Large intestine (tissue), 3 donors: ENCODE measurements around the gene TRAF4. TPM values are rescaled to one million over a fixed set of nuclear protein-coding genes. Genes with fewer than 3 reads are reported as not detected.

Experiments used
- DNase-seq, 2 donors: peaks; one replicate each; pipeline versions ENCODE4 v3.0.0 to v3.0.0-alpha.2; 2013
- H3K27ac ChIP-seq: one replicate; pipeline ENCODE4 v1.5.1; 2013; ENCODE audit warnings: low read length
- H3K27me3 ChIP-seq: 2 replicates; pipeline ENCODE4 v1.6.1; 2013; ENCODE audit warnings: low read length; ENCODE audit not compliant: control insufficient read depth, insufficient read depth
- H3K36me3 ChIP-seq: 2 replicates; pipeline ENCODE4 v1.6.1; 2013; ENCODE audit warnings: low read length; ENCODE audit not compliant: control insufficient read depth, insufficient read depth
- H3K4me1 ChIP-seq: one replicate; pipeline ENCODE4 v1.6.1; 2013; ENCODE audit warnings: low read length; ENCODE audit not compliant: control insufficient read depth, insufficient read depth
- H3K4me3 ChIP-seq: one replicate; pipeline ENCODE4 v1.5.1; 2013; ENCODE audit warnings: low read length
- H3K9me3 ChIP-seq: one replicate; pipeline ENCODE4 v1.6.1; 2013; ENCODE audit warnings: mild to moderate bottlenecking, low read depth, low read length, moderate library complexity; ENCODE audit not compliant: control insufficient read depth
- WGBS: methylation state at CpG from one replicate; pipeline ENCODE4 v1.1.5; 2013; ENCODE audit warnings: low lambda C conversion rate; ENCODE audit not compliant: insufficient coverage; 5-methylcytosine and 5-hydroxymethylcytosine counted together
- polyA plus RNA-seq: library from polyadenylated mRNA; unstranded; fragments of 120-200 nt; gene quantifications from one replicate; pipeline ENCODE4 v1.2.1, GENCODE V29; 2013

Gene TRAF4
- polyA plus RNA-seq, 1 donor: 91.8 TPM

- Histone ChIP-seq H3K9me3 (no peaks in the 10 kb centered on the region), H3K4me3 (no peak overlapping the region), H3K27ac (no peak overlapping the region), H3K4me1 (peaks cover 12% of the 10 kb centered on the region), H3K27me3 (no peaks in the 10 kb centered on the region), H3K36me3 (peaks cover 58% of the 10 kb centered on the region)
- DNase-seq: no peak
- 60% methylated on average over 1 of the region's 5 CpGs for WGBS
Observed at GRCh38 chr17:28705074-28705659, 38.6 kb upstream of the TRAF4 start.

DNA sequence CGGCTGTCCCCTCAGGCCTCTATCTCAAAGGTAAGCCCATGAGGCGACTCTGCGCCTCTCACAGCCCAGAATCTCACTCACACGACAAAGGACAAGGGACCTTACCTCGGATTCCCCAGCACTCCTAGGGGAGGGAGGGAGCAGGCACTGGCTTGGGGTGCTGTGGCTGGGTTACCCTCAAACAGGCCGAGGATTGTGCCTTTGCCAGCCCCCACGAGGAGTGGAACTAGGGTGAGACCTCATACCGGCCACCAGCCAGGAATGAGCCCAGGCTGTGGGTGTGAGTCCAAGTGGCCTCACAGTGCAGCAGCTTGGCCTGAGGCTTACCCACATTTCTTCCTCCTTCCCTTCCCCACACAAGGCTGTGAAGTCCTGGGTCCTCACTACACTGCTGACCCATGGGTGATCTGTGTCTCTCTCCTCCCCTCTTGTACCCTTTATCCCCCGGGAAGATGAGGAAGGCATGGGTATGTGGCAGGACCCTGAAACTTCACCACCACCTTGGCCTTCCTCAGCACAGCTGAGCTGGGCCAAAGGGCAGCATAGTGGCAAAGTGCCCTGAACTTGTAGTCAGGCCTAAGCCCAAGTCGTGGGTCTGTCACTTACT is 38.0 kb upstream of the TRAF4 start:
- Histone ChIP-seq H3K4me1 (peaks cover 10% of the 10 kb centered on the region), H3K36me3 (peaks cover 51% of the 10 kb centered on the region), H3K9me3 (no peaks in the 10 kb centered on the region), H3K27me3 (no peaks in the 10 kb centered on the region), H3K27ac (no peak overlapping the region), H3K4me3 (no peak overlapping the region)
- WGBS: no CpG with 5 or more reads among the region's 10 CpGs
- no peak for DNase-seq

- DNase-seq: no peak
- Histone ChIP-seq H3K4me3 (no peak overlapping the region), H3K36me3 (peaks cover 43% of the 10 kb centered on the region), H3K9me3 (peaks cover under 1% of the 10 kb centered on the region), H3K4me1 (peaks cover 14% of the 10 kb centered on the region), H3K27ac (no peak overlapping the region), H3K27me3 (no peaks in the 10 kb centered on the region)
- no CpG with 5 or more reads among the region's 7 CpGs for WGBS
Observed at GRCh38 chr17:28706471-28707338, 37.1 kb upstream of the TRAF4 start.

DNA sequence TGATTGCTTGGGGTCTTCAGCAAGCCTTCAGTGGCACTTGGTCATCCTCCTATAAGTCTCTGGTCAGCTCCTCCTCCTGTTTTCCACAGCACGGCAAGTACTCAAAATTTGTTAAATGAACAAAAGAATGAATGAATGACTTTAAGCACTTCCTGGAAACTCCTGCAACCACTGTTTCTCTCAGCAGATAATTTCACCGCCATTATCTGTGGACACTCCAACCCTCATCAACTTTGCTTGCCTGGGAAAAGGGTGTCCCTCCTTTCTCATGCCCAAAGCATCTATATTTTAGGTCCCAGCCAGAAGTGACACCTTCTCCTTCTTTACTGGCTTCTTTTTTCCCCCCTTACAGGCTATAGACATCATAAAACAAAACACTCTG is 36.5 kb upstream of the TRAF4 start:
- Histone ChIP-seq H3K9me3 (peaks cover 7% of the 10 kb centered on the region), H3K4me1 (peaks cover 20% of the 10 kb centered on the region), H3K27me3 (no peaks in the 10 kb centered on the region), H3K27ac (no peak overlapping the region), H3K36me3 (peaks cover 36% of the 10 kb centered on the region), H3K4me3 (no peak overlapping the region)
- no peak for DNase-seq
- no CpG with 5 or more reads among the region's 2 CpGs for WGBS

GRCh38 chr17:28710861-28711722 is 32.7 kb upstream of the TRAF4 start:
- Histone ChIP-seq H3K4me3 (peak overlapping the region; percentile 58), H3K27me3 (no peaks in the 10 kb centered on the region), H3K36me3 (peaks cover 26% of the 10 kb centered on the region), H3K4me1 (peaks cover 21% of the 10 kb centered on the region), H3K27ac (peak overlapping the region; percentile 99), H3K9me3 (peaks cover 7% of the 10 kb centered on the region)
- peak; percentile 90 to 96 for DNase-seq
- no CpG with 5 or more reads among the region's 74 CpGs for WGBS

GRCh38 chr17:28711723-28712031 is 32.1 kb upstream of the TRAF4 start, which contains the start of gene PROCA1:
Gene PROCA1, minus strand, starts transcription at chr17:28711888. Its CDS starts 228 bp downstream, at chr17:28711660.
- no CpG with 5 or more reads among the region's 20 CpGs for WGBS
- H3K9me3 ChIP-seq: peaks cover 7% of the 10 kb centered on the region
- H3K36me3 ChIP-seq: peaks cover 24% of the 10 kb centered on the region
- H3K27ac ChIP-seq: peak within 1 kb of the TSS; percentile 99
- peaks cover 25% of the 10 kb centered on the region for H3K4me1 ChIP-seq
- peak within 1 kb of the TSS; percentile 58 for H3K4me3 ChIP-seq
- DNase-seq: no peak
- H3K27me3 ChIP-seq: no peaks in the 10 kb centered on the region

- H3K4me1 ChIP-seq: peaks cover 27% of the 10 kb centered on the region
- no peak for DNase-seq
- peak overlapping the region; percentile 58 for H3K4me3 ChIP-seq
- no CpG with 5 or more reads among the region's 34 CpGs for WGBS
- H3K9me3 ChIP-seq: peaks cover 10% of the 10 kb centered on the region
- peaks cover 24% of the 10 kb centered on the region for H3K36me3 ChIP-seq
- peak overlapping the region; percentile 99 for H3K27ac ChIP-seq
- H3K27me3 ChIP-seq: peaks cover 4% of the 10 kb centered on the region
Observed at GRCh38 chr17:28712032-28712704, 31.6 kb upstream of the TRAF4 start.

DNA sequence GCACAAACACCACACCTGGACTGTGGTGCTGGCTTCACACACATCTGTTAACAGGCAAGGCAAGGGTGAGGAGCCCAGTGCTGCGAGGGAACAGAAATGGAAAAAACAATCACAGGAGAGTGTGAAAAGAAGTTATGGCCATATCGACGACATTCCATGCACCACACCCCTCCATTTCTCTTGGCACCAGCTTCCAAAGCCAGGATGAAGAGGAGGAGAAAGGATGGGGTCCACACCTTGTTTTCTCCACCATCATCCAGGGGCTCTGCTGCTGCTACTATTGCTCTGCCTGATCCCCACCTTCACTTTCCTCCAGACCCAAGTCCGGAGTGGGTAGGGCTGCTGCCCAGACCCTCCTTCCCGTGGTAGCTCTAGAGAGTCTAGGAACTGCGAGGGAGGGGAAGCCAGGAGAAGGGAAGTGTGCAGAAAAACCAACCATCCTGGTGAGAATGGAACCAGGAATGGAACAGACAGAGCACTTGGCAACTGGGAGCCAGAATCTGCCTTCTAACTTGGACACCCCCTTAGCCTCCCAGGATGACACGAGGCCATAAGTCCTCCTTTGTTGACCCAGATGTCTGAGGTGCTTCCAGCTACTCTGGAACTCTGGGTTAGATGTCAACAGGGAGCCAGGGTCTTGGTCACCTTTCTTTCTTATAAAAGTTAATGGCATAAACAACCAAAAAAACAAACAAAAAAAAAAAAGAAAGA is 31.0 kb upstream of the TRAF4 start:
- H3K27ac ChIP-seq: no peak overlapping the region
- DNase-seq: no peak
- H3K4me1 ChIP-seq: peaks cover 28% of the 10 kb centered on the region
- H3K4me3 ChIP-seq: no peak overlapping the region
- H3K36me3 ChIP-seq: peaks cover 24% of the 10 kb centered on the region
- H3K27me3 ChIP-seq: peaks cover 7% of the 10 kb centered on the region
- no CpG with 5 or more reads among the region's 7 CpGs for WGBS
- peaks cover 12% of the 10 kb centered on the region for H3K9me3 ChIP-seq

- H3K4me1 ChIP-seq: peaks cover 41% of the 10 kb centered on the region
- no peak overlapping the region for H3K27ac ChIP-seq
- no peak for DNase-seq
- H3K4me3 ChIP-seq: no peak overlapping the region
- peaks cover 12% of the 10 kb centered on the region for H3K9me3 ChIP-seq
- H3K36me3 ChIP-seq: peaks cover 24% of the 10 kb centered on the region
- peaks cover 7% of the 10 kb centered on the region for H3K27me3 ChIP-seq
- no CpG with 5 or more reads among the region's 3 CpGs for WGBS
Observed at GRCh38 chr17:28714281-28714680, 29.5 kb upstream of the TRAF4 start.
